ENCODE results near the gene GJD4.

Gene GJD4

DNA sequence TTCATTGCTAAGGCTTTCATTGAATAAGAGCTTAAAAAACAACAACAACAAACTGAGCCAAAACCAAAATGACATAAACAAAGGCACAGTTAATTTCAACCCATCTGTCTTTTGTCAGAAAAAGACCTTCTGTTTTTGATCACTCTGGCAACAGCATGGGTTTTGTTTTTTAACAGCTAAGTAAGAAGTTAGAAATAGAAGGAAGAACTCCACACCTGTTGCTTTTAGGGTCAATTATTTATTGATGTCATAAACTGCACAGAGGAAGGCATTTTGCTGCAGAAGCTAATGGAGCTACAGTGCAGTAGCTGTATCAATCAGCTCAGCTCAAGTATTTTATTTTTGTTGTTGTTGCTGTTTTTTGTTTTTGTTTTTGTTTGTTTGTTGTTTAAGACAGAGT, 16.3 kb upstream of the GJD4 start:
- no peak for DNase-seq

DNA sequence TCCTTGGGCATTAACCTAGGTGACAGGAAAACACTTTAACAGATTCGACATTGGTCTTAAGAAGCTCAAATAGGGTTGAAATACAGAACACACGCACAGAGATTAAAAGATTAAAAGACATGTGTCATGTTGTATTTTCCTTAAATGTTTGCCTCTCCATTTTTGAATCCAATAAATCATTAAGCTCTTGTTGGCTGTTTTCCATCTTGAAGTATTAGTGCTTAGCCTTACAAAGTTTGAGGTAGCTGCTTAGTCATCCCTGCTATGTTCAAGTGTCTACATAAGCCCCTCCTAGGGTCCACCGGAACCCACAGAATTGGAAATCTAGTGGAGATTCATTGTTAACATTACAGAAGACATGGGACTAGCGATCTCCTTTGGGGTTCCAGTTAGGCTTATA, 12.7 kb upstream of the GJD4 start:
- TF ChIP-seq POLR2A (IDR thresholded peaks at IDR 0.05; ENCODE audit: low read length) (no peak), GATA1 (IDR thresholded peaks at IDR 0.05; ENCODE audit: low read depth, low read length) (no peak)
- DNase-seq: no peak

More for the DNA sequence above, 16.3 kb upstream of the GJD4 start:
- TF ChIP-seq GATA1 (IDR thresholded peaks at IDR 0.05; ENCODE audit: low read depth, low read length) (no peak), POLR2A (IDR thresholded peaks at IDR 0.05; ENCODE audit: low read length) (no peak)

DNA sequence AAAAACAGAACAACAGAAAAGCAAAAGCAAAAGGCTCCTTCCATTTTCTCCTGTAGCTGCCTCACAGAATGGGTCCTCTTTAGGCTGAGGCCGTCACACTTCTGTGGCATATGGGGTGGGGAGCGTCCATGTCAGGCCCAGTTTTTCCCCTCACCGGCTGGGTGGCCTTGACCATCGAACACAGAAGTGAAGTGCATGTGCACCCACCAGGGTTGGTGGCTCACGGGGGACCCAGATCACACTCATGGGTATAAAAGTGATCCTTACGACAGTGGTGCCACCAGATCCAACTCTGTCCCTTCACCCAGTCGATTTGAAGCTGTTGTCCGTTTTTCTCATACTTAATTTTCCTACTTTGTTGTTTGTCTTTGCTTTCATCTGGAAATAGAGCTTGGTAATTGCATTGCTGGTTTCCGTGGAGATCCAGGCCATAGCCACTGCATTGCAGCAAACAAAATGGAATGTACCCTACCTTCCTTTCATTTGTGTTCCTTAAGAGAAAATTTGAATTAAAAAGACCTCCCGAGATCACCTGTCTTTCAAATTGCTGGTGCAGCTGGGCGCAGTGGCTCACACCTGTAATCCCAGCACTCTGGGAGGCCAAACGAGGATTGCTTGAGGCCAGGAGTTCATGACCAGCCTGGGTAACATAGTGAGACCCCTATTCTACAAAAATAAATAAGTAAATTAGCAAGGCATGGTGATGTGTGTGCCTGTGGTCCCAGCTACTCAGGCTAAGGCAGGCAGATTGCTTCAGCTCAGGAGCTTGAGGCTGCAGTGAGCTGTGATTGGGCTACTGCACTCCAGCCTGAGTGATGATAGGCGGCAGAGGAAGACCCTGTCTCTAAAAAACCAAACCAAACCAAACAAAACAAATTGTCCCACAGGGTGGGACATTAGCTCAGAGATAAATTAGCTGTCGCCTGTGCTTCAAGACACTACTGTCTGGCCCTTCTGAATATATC, 10.7 kb upstream of the GJD4 start:
- no peak for DNase-seq
- TF ChIP-seq GATA1 (IDR thresholded peaks at IDR 0.05; ENCODE audit: low read depth, low read length) (no peak), POLR2A (IDR thresholded peaks at IDR 0.05; ENCODE audit: low read length) (no peak)

DNA sequence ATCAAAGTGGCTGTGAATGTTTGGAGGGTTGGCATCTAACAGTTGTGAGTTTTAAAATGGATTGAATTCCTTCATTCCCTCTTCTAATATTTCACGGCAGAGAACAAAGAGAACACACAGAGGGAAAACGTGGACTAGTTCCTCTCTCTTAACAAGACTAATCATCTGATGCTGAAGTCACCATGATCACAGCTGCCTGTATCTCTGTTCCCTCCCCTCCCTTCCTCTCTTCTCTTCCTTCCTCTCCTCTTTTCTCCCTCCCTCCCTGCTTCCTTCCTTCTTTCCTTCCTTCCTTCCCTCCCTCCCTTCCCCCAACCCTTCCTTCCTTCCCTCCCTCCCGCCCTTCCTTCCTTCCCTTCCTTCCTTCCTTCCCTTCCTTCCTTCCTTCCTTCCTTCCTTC, 10.0 kb upstream of the GJD4 start:
- DNase-seq: no peak
- TF ChIP-seq GATA1 (IDR thresholded peaks at IDR 0.05; ENCODE audit: low read depth, low read length): no peak
- no peak for TF ChIP-seq POLR2A (IDR thresholded peaks at IDR 0.05; ENCODE audit: low read length)

DNA sequence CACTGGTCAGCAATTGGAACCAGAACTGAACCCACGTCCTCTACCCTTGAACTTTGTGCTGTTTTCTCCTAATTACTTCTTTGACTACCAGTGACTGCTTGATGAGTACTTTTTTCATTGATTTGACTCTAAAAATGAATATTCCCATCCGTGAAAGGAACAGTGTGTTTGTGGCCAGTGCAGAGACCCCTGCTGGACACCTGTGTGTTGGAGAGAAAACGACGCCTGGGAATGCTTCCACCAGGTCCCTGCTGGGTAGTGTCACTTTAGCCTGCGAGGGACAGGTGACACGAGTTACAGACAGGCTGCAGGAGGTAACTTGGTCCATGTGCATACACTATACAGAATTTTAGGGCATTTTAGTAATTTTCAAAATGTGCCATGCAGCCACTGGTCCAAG, 6.8 kb upstream of the GJD4 start:
- DNase-seq: peak in 1 of 2 experiments; percentile 8
- TF ChIP-seq GATA1 (IDR thresholded peaks at IDR 0.05; ENCODE audit: low read depth, low read length): no peak
- no peak for TF ChIP-seq POLR2A (IDR thresholded peaks at IDR 0.05; ENCODE audit: low read length)

DNA sequence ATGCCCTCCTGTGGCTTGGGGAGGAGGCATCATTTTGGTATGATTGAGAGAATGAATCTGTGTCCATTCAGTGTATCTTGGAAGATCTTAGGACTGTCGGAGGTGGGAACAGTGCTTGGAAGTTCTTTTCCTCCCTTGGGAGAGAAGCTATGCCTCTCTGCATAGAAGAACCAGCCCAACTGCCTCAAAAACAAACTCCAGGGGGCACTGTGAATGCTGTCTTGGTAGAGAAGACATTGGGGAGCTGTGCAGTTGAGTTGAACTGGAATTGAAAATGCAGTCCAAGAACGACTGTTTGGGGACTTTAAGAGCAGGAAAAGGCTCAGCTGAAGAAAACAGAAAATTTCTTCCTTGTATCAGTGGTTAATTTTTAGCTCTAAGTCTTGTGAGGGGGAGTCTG, 4.9 kb upstream of the GJD4 start:
- TF ChIP-seq POLR2A (IDR thresholded peaks at IDR 0.05; ENCODE audit: low read length): no peak
- TF ChIP-seq GATA1 (IDR thresholded peaks at IDR 0.05; ENCODE audit: low read depth, low read length): no peak
- no peak for DNase-seq

DNA sequence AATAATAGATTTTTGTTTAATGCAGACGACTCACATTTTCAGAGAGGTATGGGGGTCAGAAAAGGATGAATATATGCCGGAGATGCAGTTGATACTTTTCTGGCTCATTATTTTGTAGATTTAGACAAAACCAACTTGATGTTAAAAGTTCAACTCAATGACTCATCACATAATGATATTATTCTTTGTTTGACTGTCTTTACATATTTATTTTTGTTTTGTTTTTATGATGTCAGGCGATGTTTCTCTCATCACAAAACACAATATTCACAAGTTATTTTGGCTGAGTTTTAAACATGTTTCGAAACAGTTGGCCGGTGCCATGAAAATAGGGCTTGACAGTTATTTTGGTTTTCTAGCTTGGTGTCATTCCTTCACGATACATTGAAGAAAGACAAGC, 1.3 kb downstream of the GJD4 start:
- no peak for DNase-seq
- TF ChIP-seq GATA1 (IDR thresholded peaks at IDR 0.05; ENCODE audit: low read depth, low read length) (no peak), POLR2A (IDR thresholded peaks at IDR 0.05; ENCODE audit: low read length) (no peak)

DNA sequence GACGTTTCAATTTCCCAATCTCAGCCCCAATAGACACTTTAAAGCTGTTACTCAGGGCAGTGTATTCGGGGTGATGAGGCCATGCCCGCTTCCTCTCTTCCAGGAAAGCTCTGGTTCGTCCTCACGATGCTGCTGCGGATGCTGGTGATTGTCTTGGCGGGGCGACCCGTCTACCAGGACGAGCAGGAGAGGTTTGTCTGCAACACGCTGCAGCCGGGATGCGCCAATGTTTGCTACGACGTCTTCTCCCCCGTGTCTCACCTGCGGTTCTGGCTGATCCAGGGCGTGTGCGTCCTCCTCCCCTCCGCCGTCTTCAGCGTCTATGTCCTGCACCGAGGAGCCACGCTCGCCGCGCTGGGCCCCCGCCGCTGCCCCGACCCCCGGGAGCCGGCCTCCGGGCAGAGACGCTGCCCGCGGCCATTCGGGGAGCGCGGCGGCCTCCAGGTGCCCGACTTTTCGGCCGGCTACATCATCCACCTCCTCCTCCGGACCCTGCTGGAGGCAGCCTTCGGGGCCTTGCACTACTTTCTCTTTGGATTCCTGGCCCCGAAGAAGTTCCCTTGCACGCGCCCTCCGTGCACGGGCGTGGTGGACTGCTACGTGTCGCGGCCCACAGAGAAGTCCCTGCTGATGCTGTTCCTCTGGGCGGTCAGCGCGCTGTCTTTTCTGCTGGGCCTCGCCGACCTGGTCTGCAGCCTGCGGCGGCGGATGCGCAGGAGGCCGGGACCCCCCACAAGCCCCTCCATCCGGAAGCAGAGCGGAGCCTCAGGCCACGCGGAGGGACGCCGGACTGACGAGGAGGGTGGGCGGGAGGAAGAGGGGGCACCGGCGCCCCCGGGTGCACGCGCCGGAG, 2.6 kb downstream of the GJD4 start:
- no peak for TF ChIP-seq POLR2A (IDR thresholded peaks at IDR 0.05; ENCODE audit: low read length)
- TF ChIP-seq GATA1 (IDR thresholded peaks at IDR 0.05; ENCODE audit: low read depth, low read length): no peak
- DNase-seq: no peak

DNA sequence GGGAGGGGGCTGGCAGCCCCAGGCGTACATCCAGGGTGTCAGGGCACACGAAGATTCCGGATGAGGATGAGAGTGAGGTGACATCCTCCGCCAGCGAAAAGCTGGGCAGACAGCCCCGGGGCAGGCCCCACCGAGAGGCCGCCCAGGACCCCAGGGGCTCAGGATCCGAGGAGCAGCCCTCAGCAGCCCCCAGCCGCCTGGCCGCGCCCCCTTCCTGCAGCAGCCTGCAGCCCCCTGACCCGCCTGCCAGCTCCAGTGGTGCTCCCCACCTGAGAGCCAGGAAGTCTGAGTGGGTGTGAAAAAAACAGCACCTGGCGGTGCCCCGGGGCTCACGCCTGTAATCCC, 3.2 kb downstream of the GJD4 start:
- no peak for DNase-seq
- TF ChIP-seq POLR2A (IDR thresholded peaks at IDR 0.05; ENCODE audit: low read length) (no peak), GATA1 (IDR thresholded peaks at IDR 0.05; ENCODE audit: low read depth, low read length) (no peak)

DNA sequence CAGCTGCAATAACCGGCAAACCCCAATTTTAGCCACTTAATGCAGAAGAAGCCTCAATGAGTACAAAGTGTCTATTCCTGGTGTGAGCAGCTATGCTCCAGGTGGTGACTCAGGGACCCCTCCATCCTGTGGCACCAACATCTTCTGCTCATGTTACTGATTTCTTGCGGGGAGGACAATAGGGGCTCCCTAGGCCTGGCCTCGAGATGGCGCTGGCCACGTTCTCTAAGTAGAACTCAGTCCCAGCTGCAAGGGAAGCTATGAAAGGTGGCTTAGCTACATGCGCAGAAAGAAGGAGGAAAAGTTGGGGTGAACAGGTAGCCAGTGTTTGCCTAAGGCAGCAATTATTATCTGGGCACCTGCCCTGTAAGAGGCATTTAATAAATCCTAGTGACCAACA, 6.6 kb downstream of the GJD4 start:
- no peak for DNase-seq
- TF ChIP-seq POLR2A (IDR thresholded peaks at IDR 0.05; ENCODE audit: low read length) (no peak), GATA1 (IDR thresholded peaks at IDR 0.05; ENCODE audit: low read depth, low read length) (no peak)

DNA sequence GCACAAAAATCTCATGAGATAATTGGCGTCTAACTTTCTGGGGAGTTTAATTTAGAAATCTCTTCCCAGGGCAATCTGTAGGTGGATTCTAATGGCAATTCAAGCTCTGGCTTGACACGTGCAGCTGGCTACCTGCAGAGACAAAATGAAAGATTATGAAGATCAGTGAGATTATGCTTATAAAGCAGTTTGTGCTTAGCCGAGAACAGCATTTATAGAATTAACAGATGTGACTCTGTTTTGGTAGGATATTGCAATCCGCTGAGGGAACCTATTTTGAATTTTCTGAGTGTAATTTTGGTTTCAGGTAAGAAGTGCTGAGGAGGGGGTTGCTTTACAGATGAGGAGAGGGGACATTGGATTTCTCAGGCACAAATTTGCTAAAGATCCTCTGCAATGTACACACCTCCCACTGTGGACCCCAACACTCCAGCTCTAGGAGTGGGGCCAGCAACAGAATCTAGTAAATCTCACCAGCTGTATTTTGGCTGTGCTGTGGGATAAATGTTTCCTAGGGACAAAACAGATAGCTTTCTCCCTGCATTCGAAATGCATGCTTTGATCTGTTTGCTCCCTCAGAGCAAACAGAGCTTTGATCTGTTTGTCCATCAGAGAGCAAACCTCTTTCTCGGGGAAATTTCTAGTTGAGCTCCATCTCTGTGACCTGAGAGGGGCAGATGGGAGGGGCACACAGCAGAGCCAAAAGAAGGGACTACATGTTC, 7.4 kb downstream of the GJD4 start:
- no peak for DNase-seq
- TF ChIP-seq POLR2A (IDR thresholded peaks at IDR 0.05; ENCODE audit: low read length) (no peak), GATA1 (IDR thresholded peaks at IDR 0.05; ENCODE audit: low read depth, low read length) (no peak)

DNA sequence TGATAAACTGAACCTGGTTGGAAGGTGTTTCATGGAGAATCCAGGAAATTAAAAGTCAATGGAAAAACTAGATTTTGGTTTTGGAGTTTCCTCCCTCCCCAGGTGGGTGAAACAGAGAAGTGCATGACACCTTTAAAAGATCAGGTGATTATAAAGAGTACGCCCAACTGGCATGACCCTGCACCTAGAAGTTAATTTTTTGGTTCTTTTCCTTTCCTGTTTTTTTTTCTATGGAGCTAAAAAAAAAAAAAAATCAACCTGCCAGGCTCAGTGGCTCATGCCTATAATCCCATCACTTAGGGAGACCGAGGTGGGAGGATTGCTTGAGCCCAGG, 7.9 kb downstream of the GJD4 start:
- DNase-seq: no peak
- TF ChIP-seq GATA1 (IDR thresholded peaks at IDR 0.05; ENCODE audit: low read depth, low read length): no peak

DNA sequence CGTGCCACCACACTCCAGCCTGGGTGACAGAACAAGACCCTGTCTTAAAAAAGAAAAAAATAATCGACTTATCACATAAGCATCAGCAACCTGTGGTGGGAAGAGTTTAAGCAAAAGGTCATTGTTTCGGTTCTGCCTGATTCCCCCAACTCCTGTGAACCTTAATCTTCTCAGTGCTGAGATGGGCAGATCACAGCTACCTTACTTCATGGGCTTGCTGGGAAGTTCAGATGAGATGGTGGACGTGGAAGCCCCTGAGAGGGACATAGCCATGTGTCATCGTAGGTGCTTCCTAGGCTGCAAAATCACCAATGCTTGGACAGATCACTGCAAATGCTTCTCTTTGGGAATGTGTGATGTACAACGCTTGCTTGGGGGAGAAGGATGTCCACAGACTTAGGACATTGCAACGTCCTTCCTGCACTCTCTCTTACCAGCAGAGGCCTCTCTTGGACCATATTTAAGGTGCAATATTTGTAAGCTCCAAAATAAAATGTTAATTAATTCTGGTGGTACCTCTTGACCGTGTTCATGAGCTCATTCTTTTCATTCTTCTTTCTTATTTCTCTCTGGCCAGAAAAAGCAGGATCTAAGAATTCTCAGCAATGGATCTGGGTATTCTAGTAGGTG, 8.6 kb downstream of the GJD4 start:
- peak in 1 of 2 experiments; percentile 7 for DNase-seq
- no peak for TF ChIP-seq GATA1 (IDR thresholded peaks at IDR 0.05; ENCODE audit: low read depth, low read length)
- no peak for TF ChIP-seq POLR2A (IDR thresholded peaks at IDR 0.05; ENCODE audit: low read length)

DNA sequence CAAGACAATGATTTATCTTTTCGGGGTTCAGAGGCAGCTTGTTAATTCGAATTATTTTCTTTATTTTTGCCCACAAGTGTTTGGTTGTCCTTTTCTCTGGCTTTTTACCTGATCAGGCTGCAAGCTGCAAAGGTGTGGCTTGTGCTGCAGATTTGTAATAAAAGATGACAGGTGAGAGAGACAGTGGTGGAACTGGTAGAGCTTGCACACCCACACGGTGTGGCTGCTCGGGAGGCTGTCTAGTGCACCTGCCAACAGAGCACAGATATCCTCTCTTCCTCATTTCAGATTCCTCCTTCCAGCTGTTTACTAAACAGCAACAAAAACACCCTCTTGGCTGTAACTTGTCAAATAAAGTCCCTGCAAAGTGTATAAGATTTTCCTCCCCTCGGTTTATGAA, 9.2 kb downstream of the GJD4 start:
- no peak for DNase-seq
- TF ChIP-seq POLR2A (IDR thresholded peaks at IDR 0.05; ENCODE audit: low read length) (no peak), GATA1 (IDR thresholded peaks at IDR 0.05; ENCODE audit: low read depth, low read length) (no peak)
